ENCODE measurements around the gene CDK4. TPM values are rescaled to one million over a fixed set of nuclear protein-coding genes. Genes with fewer than 3 reads are reported as not detected.

The CDK4 gene
- total and polyA plus RNA-seq, 2 of the 13 experiments (the other 11 are each of a cell fraction or from before 2014, with no cell fraction given), result 191 to 209 TPM

GRCh38 chr12:57732270-57732669 lies 19.8 kb downstream of the CDK4 start (continued):
- no peak for TF ChIP-seq ZBTB40 (IDR thresholded peaks at IDR 0.05)
- TF ChIP-seq ZBTB40 (CRISPR knock-in tag; IDR thresholded peaks at IDR 0.05), result no peak
- no peak for TF ChIP-seq ZBTB46 (CRISPR knock-in tag; IDR thresholded peaks at IDR 0.05; ENCODE audit: borderline replicate concordance)
- no peak for TF ChIP-seq SALL2 (CRISPR knock-in tag; IDR thresholded peaks at IDR 0.05)
- no peak for TF ChIP-seq THAP11 (CRISPR knock-in tag; IDR thresholded peaks at IDR 0.05)
- TF ChIP-seq NR2F6 (IDR thresholded peaks at IDR 0.05), result no peak
- no peak for TF ChIP-seq NR2F6 (CRISPR knock-in tag; IDR thresholded peaks at IDR 0.05)
- TF ChIP-seq HDAC1 (CRISPR knock-in tag; IDR thresholded peaks at IDR 0.05), result no peak
- no peak for TF ChIP-seq ZFP91 (CRISPR knock-in tag; IDR thresholded peaks at IDR 0.05; ENCODE audit: borderline replicate concordance)
- no peak for TF ChIP-seq GTF3A (CRISPR knock-in tag; conservative IDR thresholded peaks at IDR 0.05)
- no peak for TF ChIP-seq CENPBD1 (CRISPR knock-in tag; IDR thresholded peaks at IDR 0.05; ENCODE audit: borderline replicate concordance, low read depth)
